Transverse colon (tissue), 4 donors: ENCODE results near the gene JAKMIP1. TPM values are rescaled to one million over a fixed set of nuclear protein-coding genes. Genes with fewer than 3 reads are reported as not detected.

Experiments used
- DNase-seq: peaks from one replicate; pipeline ENCODE4 v3.0.0-alpha.2; 2019
- H3K27ac ChIP-seq, 4 donors: fragments of 200-600 bp; sonication (generic); 2 replicates each; pipeline ENCODE4 v1.5.1; 2016 to 2018; ENCODE audit warnings: inconsistent platforms in 4 of 4
- H3K27me3 ChIP-seq: fragments of 200-600 bp; sonication (generic); 2 replicates; pipeline ENCODE4 v1.5.1; 2017; ENCODE audit warnings: inconsistent platforms
- H3K36me3 ChIP-seq, 4 donors: fragments of 200-600 bp; sonication (generic); 2 replicates each; pipeline ENCODE4 v1.5.1; 2017 to 2019; ENCODE audit warnings: inconsistent platforms in 4 of 4
- H3K4me1 ChIP-seq, 4 donors: fragments of 200-600 bp; sonication (generic); 2 replicates each; pipeline ENCODE4 v1.5.1; 2017 to 2020; ENCODE audit warnings: inconsistent platforms in 4 of 4
- H3K4me3 ChIP-seq, 4 donors: fragments of 200-600 bp; sonication (generic); 1 replicate in 1 of 4; 2 replicates in 3 of 4; pipeline versions ENCODE4 v1.5.1 to v1.6.1; 2017 to 2019; ENCODE audit warnings: inconsistent platforms in 4 of 4
- H3K9me3 ChIP-seq, 2 donors: fragments of 200-600 bp; sonication (generic); 2 replicates each; pipeline ENCODE4 v1.5.1; 2017 to 2019; ENCODE audit warnings: inconsistent platforms in 2 of 2
- CTCF ChIP-seq, 5 experiments: fragments of 200-600 bp in 3 of 5; fragments of 450-650 bp in 2 of 5; sonication (generic) in 3 of 5; IDR thresholded peaks; 1 replicate in 2 of 5; 2 replicates in 3 of 5; pipeline ENCODE4 v1.5.1; 2016 to 2017; ENCODE audit warnings: antibody characterized with exemption in 5 of 5, inconsistent platforms in 3 of 5, mild to moderate bottlenecking in 2 of 5, moderate library complexity in 1 of 5
- EP300 ChIP-seq: sonication (generic); formaldehyde crosslinking; IDR thresholded peaks from one replicate; pipeline ENCODE4 v1.6.1; 2017; ENCODE audit warnings: antibody characterized with exemption, low read depth
- POLR2A ChIP-seq: fragments of 450-650 bp; IDR thresholded peaks from one replicate; pipeline ENCODE4 v1.6.1; 2016; ENCODE audit warnings: antibody characterized with exemption, mild to moderate bottlenecking, moderate library complexity
- POLR2AphosphoS5 ChIP-seq, 3 donors: sonication (generic); formaldehyde crosslinking; IDR thresholded peaks; one replicate each; pipeline ENCODE4 v1.6.1; 2016; ENCODE audit warnings: antibody characterized with exemption in 3 of 3
- WGBS, 2 donors: methylation state at CpG; one replicate each; pipeline ENCODE4 v1.1.5; 2018; ENCODE audit warnings: low coverage in 1 of 2; 5-methylcytosine and 5-hydroxymethylcytosine counted together
- in situ Hi-C, 4 donors: fragments of 200-750 bp; cut with MboI; loops; one replicate each; pipeline versions ENCODE4 v1.15.0 to v1.15.1; 2017; ENCODE audit warnings: low sequenced_read_pairs in 3 of 4, low pct_ligation_motif_present in 1 of 4, low pct_unique_long_range_greater_than_20kb in 1 of 4
- intact Hi-C: fragments of 100-400 bp; cut with DNase I; formaldehyde crosslinking; loops from one replicate; pipeline ENCODE4 v1.15.1; 2023; ENCODE audit warnings: low total_unique reads
- total RNA-seq, 4 donors: library from RNA; depleted of rRNA; stranded (reverse); fragments of >200 nt; gene quantifications; one replicate each; pipeline ENCODE4 v1.1.0, GENCODE V29; 2016

The JAKMIP1 gene
- total RNA-seq, 4 donors from 2014 or later = 1.2 to 1.7 TPM; not detected in 2

GRCh38 chr4:6055030-6055429, 145.3 kb downstream of the JAKMIP1 start:
- no peak for DNase-seq

DNA sequence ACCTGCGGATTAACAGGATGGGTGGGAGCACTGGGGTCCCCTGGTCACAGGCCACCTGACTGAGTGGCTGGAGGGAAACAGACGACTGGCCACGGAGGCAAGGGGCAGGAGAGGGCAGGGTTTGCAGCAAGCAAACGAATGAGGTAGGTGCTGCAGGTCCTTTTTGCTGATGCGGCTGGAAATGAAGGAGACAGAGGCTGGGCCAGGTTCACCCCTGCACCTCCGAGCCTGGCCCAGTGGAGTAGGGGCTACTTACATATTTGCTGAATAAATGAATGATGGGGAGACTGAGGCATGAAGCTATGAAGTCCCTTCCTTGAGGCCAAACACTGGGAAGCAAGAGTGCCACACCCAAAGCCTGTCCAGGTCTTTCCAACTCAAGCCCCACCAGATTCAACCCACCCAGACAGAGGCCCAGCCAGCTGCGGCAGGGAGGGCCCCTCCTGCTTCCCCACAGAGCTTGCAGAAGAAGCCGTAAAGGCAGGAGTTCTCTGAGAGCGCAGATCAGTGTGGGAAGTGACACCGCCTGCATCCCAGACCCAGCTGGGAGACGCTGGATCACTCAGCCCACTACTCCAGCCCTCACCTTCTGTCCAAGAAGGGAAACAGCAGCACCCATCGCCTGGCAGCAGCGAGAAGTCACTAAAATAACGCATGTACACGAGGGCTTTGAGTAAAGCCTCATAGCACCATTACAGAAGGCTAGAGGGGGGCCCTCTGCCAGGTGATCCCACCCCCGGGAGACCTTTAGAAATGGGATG, 146.0 kb downstream of the JAKMIP1 start:
- DNase-seq = no peak
- H3K36me3 ChIP-seq = no peaks in the 10 kb centered on the region

More at GRCh38 chr4:6055030-6055429, 145.3 kb downstream of the JAKMIP1 start:
- Histone ChIP-seq H3K9me3 (peaks cover 17 to 28% of the 10 kb centered on the region in 2 donors), H3K4me1 (no peaks in the 10 kb centered on the region), H3K36me3 (no peaks in the 10 kb centered on the region), H3K27ac (no peak overlapping the region), H3K27me3 (no peaks in the 10 kb centered on the region), H3K4me3 (no peak overlapping the region)
- TF ChIP-seq POLR2AphosphoS5 (IDR thresholded peaks at IDR 0.05) (no peak), CTCF (IDR thresholded peaks at IDR 0.05) (no peak), EP300 (no peak), POLR2A (no peak)
- WGBS, 2 donors = 92 to 95% methylated on average over 3 to 4 of the region's 4 CpGs
- intact Hi-C loops = no loop called here
- in situ Hi-C loops = no loop called here

DNA sequence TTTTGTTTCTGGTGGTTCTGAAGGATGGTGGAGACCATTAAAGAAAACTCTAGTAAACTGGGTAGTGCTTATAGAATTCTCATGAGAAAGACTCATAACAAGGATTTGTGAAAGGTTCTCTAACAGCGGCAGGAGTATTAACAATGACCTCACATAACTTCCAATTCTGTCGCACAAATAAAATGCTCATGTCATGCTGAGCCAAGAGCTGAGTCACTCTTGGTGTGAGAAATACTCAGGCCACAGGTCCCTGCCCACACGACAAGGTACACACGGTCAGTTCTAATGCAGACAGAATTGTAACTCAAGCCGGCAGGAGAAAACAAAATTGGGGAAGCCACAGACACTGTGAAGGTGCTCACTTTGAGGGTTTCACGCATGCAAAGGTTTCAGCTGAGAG, 147.7 kb downstream of the JAKMIP1 start:
- no peak for TF ChIP-seq CTCF (IDR thresholded peaks at IDR 0.05)
- TF ChIP-seq POLR2A = no peak
- in situ Hi-C loops = no loop called here

More for the DNA sequence above, 146.0 kb downstream of the JAKMIP1 start:
- whole genome bisulfite sequencing, 2 donors = 58 to 76% methylated on average over 6 to 13 of the region's 16 CpGs
- TF ChIP-seq CTCF (IDR thresholded peaks at IDR 0.05) (no peak), POLR2AphosphoS5 (IDR thresholded peaks at IDR 0.05) (no peak)
- peaks cover 10 to 23% of the 10 kb centered on the region in 2 donors for H3K9me3 ChIP-seq
- in situ Hi-C loops = no loop called here
- no peaks in the 10 kb centered on the region for H3K4me1 ChIP-seq
- no peak overlapping the region for H3K4me3 ChIP-seq
- intact Hi-C loops = no loop called here
- no peaks in the 10 kb centered on the region for H3K27me3 ChIP-seq
- no peak overlapping the region for H3K27ac ChIP-seq

GRCh38 chr4:6050551-6050950, 149.8 kb downstream of the JAKMIP1 start:
- DNase-seq = no peak
- TF ChIP-seq POLR2AphosphoS5 (IDR thresholded peaks at IDR 0.05) (no peak), POLR2A (no peak), CTCF (IDR thresholded peaks at IDR 0.05) (no peak), EP300 (no peak)
- no peaks in the 10 kb centered on the region for H3K36me3 ChIP-seq
- H3K27me3 ChIP-seq = no peaks in the 10 kb centered on the region
- no peaks in the 10 kb centered on the region for H3K4me1 ChIP-seq
- intact Hi-C loops (no loop called here), in situ Hi-C loops (no loop called here)
- H3K4me3 ChIP-seq = no peak overlapping the region
- WGBS, 2 donors = 68 to 70% methylated on average over 13 to 17 of the region's 17 CpGs
- H3K27ac ChIP-seq = no peak overlapping the region
- H3K9me3 ChIP-seq = no peaks in the 10 kb centered on the region

More for the DNA sequence above, 147.7 kb downstream of the JAKMIP1 start:
- Histone ChIP-seq H3K27ac (no peak overlapping the region), H3K36me3 (no peaks in the 10 kb centered on the region), H3K4me1 (no peaks in the 10 kb centered on the region), H3K4me3 (no peak overlapping the region), H3K27me3 (no peaks in the 10 kb centered on the region), H3K9me3 (peaks cover 0 to 7% of the 10 kb centered on the region in 2 donors)
- whole genome bisulfite sequencing, 2 donors = 74 to 90% methylated on average over 2 to 6 of the region's 6 CpGs
- intact Hi-C loops = no loop called here
- DNase-seq = no peak
